Activated gamma-delta T cell treated with anti-CD3 and anti-CD28 coated beads, Interleukin-2, amount 50 U/mL, for 16 hours (primary cell): ENCODE data around the gene ANKRD28.

Experiments used
- DNase-seq: peaks from one replicate; pipeline ENCODE4 v3.0.0-alpha.2; 2020; ENCODE audit warnings: low read depth

ANKRD28 gene

GRCh38 chr3:15722877-15723623 lies 74.7 kb downstream of the ANKRD28 start:
- DNase-seq: no peak

- no peak for DNase-seq
These were observed 81.6 kb downstream of the ANKRD28 start for GRCh38 chr3:15716178-15716577.

GRCh38 chr3:15714448-15714847 lies 83.3 kb downstream of the ANKRD28 start:
- DNase-seq: no peak

DNA sequence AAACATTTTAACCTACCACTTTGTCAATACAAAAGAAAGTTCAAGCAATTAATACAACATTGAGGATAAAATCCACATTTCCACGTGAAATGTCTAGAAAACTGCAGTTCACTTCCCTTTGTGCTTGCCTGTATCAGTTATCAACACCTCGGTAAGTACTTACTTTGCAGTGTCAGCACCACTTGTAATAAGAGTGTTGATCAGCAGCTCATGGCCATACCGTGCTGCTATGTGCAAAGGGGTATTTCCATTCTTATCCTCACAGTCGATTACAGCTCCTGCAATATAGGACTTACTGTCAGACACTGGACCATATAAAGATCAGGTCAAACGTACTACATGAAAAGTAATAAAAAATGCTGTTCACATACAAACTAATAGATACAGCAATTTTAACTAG lies 84.4 kb downstream of the ANKRD28 start:
- DNase-seq: no peak

- no peak for DNase-seq
These were observed 86.5 kb downstream of the ANKRD28 start for GRCh38 chr3:15711281-15711680.

DNA sequence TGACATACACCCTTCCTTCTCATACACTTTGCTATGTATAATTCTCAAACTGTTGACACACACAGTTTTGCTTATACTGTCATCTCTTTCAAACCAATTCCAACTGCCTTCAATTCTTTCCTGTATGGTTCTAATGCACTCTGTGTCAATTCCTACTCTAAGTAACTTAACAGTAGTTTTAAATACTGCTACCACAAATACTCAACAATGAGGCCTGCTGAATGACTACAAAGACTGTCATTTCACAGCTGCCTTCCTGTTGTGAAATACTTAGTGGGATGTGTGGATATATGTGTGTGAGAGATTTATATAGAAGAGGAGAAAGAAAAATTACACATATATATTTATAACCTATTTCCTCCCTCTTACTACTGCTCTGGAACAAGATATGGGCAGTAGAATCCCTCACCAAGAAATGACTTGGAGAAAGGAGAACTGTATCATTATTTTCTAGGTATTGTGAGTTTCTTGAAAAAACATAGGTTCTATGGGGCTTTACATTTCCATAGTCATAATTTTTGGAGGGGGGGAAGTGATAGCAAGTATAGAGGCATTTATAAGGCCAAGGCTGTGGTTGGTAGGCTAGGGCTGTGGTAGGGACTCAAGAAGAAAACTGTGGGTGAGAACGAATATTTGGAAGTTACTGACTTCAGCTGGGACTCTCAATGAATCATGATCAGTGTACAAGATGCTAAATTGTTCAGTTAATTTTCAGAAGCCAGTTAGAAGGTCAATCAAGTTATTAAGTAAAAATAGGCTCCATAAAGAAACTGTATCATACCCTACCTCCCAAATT lies 88.7 kb downstream of the ANKRD28 start:
- DNase-seq: no peak

- DNase-seq: no peak
These were observed 90.0 kb downstream of the ANKRD28 start for GRCh38 chr3:15707779-15708178.

- no peak for DNase-seq
These were observed 94.4 kb downstream of the ANKRD28 start for GRCh38 chr3:15703346-15703745.

GRCh38 chr3:15694628-15695027 lies 103.2 kb downstream of the ANKRD28 start:
- no peak for DNase-seq

- DNase-seq: no peak
These were observed 104.4 kb downstream of the ANKRD28 start for GRCh38 chr3:15693355-15693754.

GRCh38 chr3:15690748-15691147 lies 107.0 kb downstream of the ANKRD28 start:
- no peak for DNase-seq

DNA sequence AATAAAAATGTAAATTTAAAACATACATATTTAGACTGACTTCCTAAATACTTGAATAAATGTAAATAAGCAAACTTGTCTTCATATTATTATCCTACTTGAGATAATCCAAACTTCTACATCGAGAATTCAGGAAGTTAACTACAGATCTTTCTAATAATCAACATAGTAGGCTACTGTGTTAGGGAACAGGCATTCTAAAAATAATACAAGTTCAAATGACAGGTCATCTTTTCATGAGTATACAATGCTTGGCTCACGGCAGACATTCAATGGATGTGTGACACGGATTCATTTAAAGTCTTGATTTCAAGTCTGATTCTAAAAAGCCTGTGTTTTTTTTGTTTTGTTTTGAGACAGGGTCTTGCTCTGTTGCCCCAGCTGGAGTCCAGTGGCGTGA lies 107.5 kb downstream of the ANKRD28 start:
- no peak for DNase-seq

GRCh38 chr3:15685927-15686326 lies 111.9 kb downstream of the ANKRD28 start:
- DNase-seq: no peak

- DNase-seq: no peak
These were observed 114.5 kb downstream of the ANKRD28 start for GRCh38 chr3:15683253-15683652.

DNA sequence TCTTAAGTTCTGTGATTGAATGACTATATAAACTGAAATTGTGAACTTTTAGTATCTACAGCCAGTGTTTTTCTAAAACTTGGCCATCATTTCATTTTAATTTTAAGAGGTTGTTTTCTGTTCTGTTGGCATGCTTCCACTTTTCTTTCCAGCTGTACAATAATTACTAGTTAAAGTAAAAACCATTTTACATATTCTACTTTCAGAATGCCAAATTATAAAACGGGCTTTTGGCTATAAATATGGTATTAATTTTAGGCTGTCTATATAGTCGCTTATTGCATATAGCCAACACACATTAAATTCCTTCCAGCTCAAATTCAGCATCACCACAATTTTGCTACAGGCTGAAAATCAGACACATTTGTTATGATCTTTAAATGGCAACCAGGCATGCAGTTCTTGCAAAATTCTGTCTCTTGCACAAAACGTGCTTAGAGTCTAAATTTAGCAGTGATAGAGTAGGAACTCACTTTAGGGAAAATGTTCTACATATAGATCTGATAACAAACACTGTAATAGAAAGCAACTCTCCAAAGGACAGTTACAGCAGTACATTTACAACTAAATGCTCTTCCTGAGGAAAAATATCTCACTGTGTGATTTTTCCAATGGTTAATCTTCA lies 115.1 kb downstream of the ANKRD28 start:
- DNase-seq: no peak

DNA sequence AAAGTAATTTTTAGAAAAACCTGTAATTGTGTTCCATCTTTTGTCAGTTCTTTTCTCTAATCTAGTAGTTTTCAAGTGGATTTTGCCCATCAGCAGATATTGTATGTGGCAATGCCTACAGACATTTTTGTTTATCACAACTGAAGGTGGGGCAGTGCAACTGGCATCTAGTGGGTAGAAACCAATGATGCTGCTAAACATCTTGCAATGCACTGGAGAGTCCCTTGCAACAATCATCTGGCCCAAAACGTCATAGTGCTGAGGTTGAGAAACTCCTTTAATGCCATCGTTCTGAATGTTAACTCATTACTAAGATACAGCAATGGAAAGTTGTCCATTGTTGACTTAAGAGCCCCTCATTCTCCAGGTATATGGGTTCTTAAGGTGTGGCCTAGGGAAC lies 116.1 kb downstream of the ANKRD28 start:
- no peak for DNase-seq

DNA sequence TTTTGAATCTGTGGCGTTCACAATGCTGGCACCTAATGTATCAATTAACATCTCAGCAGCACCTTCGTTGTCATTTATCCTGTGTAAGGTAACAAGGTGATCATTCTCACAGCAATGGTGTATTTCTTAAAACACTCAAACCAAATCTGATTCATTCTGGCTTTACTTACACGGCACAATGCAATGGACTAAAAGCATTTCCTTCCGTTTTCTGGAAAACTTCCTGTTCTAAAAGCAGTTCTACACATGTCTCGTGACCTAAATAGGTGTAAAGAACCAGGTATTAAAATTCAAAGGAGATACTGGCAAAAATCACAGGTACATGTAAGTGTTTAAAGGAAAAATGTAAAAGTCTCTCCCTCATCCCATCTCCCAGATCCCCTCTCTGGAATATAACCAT lies 118.5 kb downstream of the ANKRD28 start:
- no peak for DNase-seq

GRCh38 chr3:15676259-15676658 lies 121.5 kb downstream of the ANKRD28 start:
- DNase-seq: no peak

DNA sequence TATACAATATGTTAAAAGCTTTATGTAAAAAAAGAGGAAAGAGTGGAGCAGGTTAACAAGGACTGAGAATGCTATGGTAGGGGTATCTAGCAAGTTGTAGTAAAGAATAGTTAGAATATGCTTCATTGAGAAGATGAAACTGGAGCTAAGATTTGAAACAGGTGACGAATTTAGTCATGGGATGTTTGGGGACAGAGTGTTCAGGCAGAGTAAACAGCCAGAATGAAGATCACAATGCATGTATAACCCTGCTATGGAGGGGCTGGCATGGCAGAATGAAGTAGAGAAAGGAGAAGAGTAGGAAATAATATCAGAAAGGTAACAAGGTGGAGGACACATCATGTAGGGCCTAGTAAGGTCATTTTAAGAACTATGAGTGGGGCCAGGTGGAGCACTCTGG lies 124.2 kb downstream of the ANKRD28 start:
- no peak for DNase-seq

DNA sequence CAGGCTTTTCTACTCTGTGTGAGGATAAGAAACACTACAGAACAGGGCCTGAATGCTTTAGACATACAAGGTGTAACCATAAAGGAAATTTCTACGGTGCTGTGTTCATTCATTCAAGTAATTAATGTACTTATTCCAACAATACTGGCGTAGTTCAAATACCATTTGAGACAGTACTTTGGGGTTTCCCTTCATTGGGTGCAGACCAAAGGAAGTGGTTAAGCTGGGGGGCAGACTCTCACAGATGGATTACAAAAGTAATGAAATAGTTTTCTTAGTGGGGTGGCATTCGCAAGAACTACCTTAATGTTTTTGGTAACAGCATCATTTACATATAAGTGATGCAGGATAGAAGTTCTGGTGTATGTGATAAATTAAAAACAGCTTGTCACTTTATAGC lies 130.3 kb downstream of the ANKRD28 start:
- DNase-seq: no peak

GRCh38 chr3:15666277-15666676 lies 131.5 kb downstream of the ANKRD28 start:
- no peak for DNase-seq

DNA sequence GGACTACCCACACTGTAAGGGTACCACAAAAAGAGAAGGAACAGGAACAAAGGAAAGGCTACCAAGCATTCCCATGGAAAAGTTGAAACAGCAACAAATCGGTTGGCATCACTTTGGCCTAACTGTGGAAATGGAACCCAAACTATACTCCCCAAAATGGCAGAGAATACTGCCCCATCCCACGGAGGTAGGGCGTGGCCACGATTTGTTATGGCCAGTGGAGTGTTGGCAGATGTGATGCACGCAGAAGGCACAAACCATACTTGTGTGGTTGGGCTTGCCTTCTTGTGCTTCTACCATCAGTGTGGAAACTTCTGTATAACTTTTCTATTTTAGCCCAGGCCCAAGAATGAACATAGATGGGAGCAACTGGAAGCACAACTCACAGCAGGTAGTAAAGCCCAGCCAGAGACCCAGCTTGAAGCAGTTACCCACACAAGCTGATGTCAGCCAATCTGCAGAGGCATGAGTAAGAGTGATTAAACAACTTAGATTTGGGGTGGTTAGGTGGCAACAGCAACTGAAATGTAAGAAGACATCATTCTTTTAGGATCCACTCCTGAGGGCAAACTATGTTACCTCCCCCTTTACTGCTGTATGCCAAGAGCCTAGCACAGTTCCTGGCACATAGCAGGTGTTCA lies 132.1 kb downstream of the ANKRD28 start:
- no peak for DNase-seq

DNA sequence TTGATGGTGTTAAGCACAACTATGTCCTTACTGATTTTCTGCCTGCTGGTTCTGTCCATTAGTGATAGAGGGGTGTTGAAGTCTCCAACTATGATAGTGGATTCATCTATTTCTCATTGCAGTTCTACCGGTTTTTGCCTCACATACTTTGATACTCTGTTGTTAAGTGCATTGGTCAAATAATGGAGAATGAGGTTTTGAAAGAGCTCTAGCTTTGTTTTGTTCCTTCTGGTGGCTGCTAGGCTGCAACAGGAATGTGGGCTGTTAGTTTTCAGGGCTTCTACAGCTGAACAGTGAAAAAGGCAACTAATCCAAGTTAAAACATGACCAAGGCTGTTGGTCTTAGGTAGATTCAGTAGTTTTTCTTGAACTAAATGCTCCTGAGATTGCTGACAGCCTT lies 133.6 kb downstream of the ANKRD28 start:
- no peak for DNase-seq
